ENCODE results near the gene PTPRM. TPM values are rescaled to one million over a fixed set of nuclear protein-coding genes. Genes with fewer than 3 reads are reported as not detected.

PTPRM gene
- total and polyA plus RNA-seq, 2 experiments from 2014 or later: 1.6 to 5.3 TPM

- TF ChIP-seq REST (IDR thresholded peaks at IDR 0.05; ENCODE audit: unreplicated experiment) (no peak), ETS1 (IDR thresholded peaks at IDR 0.05) (no peak), ZNF462 (CRISPR knock-in tag; IDR thresholded peaks at IDR 0.05) (no peak), STAT1 (IDR thresholded peaks at IDR 0.05; ENCODE audit: unreplicated experiment) (no peak), CTCF (conservative IDR thresholded peaks at IDR 0.05; ENCODE audit: low read depth in 2 of 2) (no peak), NANOG (IDR thresholded peaks at IDR 0.05; ENCODE audit: borderline replicate concordance) (no peak), POLR2AphosphoS5 (IDR thresholded peaks at IDR 0.05; ENCODE audit: low read depth) (no peak), ZNF331 (CRISPR knock-in tag; IDR thresholded peaks at IDR 0.05; ENCODE audit: low read depth) (no peak)
- Mint-ChIP-seq H3K27me3 (ENCODE audit: insufficient read depth, low read depth, poor library complexity) (peaks cover 3% of the 10 kb centered on the region), H3K27ac (no peak overlapping the region), H3K4me1 (no peaks in the 10 kb centered on the region), H3K4me3 (no peak overlapping the region), H3K36me3 (ENCODE audit: low read depth) (no peaks in the 10 kb centered on the region), H3K9me3 (peaks cover 9% of the 10 kb centered on the region; the same call in 2 of the 3 replicates)
- Histone ChIP-seq H3K4me3 (no peak overlapping the region), H3F3A (replicated peaks; ENCODE audit: low read depth) (no peaks in the 10 kb centered on the region), H3K27me3 (ENCODE audit: insufficient read depth) (no peaks in the 10 kb centered on the region), H4K20me1 (replicated peaks; ENCODE audit: insufficient read depth) (no peaks in the 10 kb centered on the region), H3K4me2 (no peak overlapping the region), H3K79me2 (replicated peaks; ENCODE audit: insufficient read depth) (no peaks in the 10 kb centered on the region), H2AFZ (no peak overlapping the region), H3K36me3 (ENCODE audit: insufficient read depth) (no peaks in the 10 kb centered on the region), H3K9me2 (ENCODE audit: insufficient read depth) (no peaks in the 10 kb centered on the region), H3K4me1 (ENCODE audit: insufficient read depth) (no peaks in the 10 kb centered on the region), H3K27ac (ENCODE audit: low read depth) (no peak overlapping the region)
- DNase-seq (ENCODE audit: low spot score) (no peak), ATAC-seq (no peak)
Measured at GRCh38 chr18:8151181-8151580, 584.1 kb downstream of the PTPRM start.
